ENCODE measurements around the gene CETN1. TPM values are rescaled to one million over a fixed set of nuclear protein-coding genes. Genes with fewer than 3 reads are reported as not detected.

The CETN1 gene
- total and polyA plus RNA-seq, 2 experiments from 2014 or later = not detected

- H3K27me3 ChIP-seq = no peaks in the 10 kb centered on the region
- no peak overlapping the region for H2AFZ ChIP-seq
- no peak overlapping the region for H3K4me2 ChIP-seq
- 87% methylated on average over 13 of the region's 13 CpGs for WGBS (ENCODE audit: low lambda C conversion rate, missing lambda C conversion rate)
- no peak overlapping the region for H3K27ac ChIP-seq
- no peaks in the 10 kb centered on the region for H4K20me1 ChIP-seq (ENCODE audit: insufficient read depth, poor library complexity, severe bottlenecking)
- no peaks in the 10 kb centered on the region for H3K9me2 ChIP-seq (replicated peaks; ENCODE audit: insufficient read depth)
- no peaks in the 10 kb centered on the region for H3K36me3 ChIP-seq (replicated peaks; ENCODE audit: insufficient read depth, low read depth)
- H3K79me2 ChIP-seq = no peaks in the 10 kb centered on the region
- TF ChIP-seq CTCF (IDR thresholded peaks at IDR 0.05; ENCODE audit: poor library complexity) (no peak), EZH2phosphoT487 (IDR thresholded peaks at IDR 0.05; ENCODE audit: low read depth, severe bottlenecking, unreplicated experiment) (no peak), EZH2 (IDR thresholded peaks at IDR 0.05; ENCODE audit: borderline replicate concordance) (no peak)
- H3K4me1 ChIP-seq (ENCODE audit: insufficient read depth) = no peaks in the 10 kb centered on the region
- H3K4me3 ChIP-seq = no peak overlapping the region
- no peaks in the 10 kb centered on the region for H3K9me3 ChIP-seq (ENCODE audit: low read depth)
- DNase-seq (ENCODE audit: low spot score) = no peak
Observed at GRCh38 chr18:555705-556457, 24.3 kb upstream of the CETN1 start.

- Histone ChIP-seq H3K79me2 (no peaks in the 10 kb centered on the region), H3K4me3 (no peak overlapping the region), H3K9me3 (ENCODE audit: low read depth) (no peaks in the 10 kb centered on the region), H2AFZ (no peak overlapping the region), H3K4me2 (no peak overlapping the region), H3K36me3 (replicated peaks; ENCODE audit: insufficient read depth, low read depth) (no peaks in the 10 kb centered on the region), H3K27ac (no peak overlapping the region), H3K4me1 (ENCODE audit: insufficient read depth) (peaks cover 4% of the 10 kb centered on the region), H3K27me3 (no peaks in the 10 kb centered on the region), H3K9me2 (replicated peaks; ENCODE audit: insufficient read depth) (no peaks in the 10 kb centered on the region), H4K20me1 (ENCODE audit: insufficient read depth, poor library complexity, severe bottlenecking) (no peaks in the 10 kb centered on the region)
- 69% methylated on average over 11 of the region's 11 CpGs for WGBS (ENCODE audit: low lambda C conversion rate, missing lambda C conversion rate)
- no peak for DNase-seq (ENCODE audit: low spot score)
- TF ChIP-seq EZH2phosphoT487 (IDR thresholded peaks at IDR 0.05; ENCODE audit: low read depth, severe bottlenecking, unreplicated experiment) (no peak), CTCF (IDR thresholded peaks at IDR 0.05; ENCODE audit: poor library complexity) (no peak), EZH2 (IDR thresholded peaks at IDR 0.05; ENCODE audit: borderline replicate concordance) (no peak)
Observed at GRCh38 chr18:564708-565561, 15.2 kb upstream of the CETN1 start.

GRCh38 chr18:565562-566061 is 14.6 kb upstream of the CETN1 start:
- 92% methylated on average over 7 of the region's 7 CpGs for WGBS (ENCODE audit: low lambda C conversion rate, missing lambda C conversion rate)
- no peak for DNase-seq (ENCODE audit: low spot score)
- Histone ChIP-seq H3K79me2 (no peaks in the 10 kb centered on the region), H3K4me2 (no peak overlapping the region), H3K27ac (no peak overlapping the region), H3K4me1 (ENCODE audit: insufficient read depth) (peaks cover 4% of the 10 kb centered on the region), H3K4me3 (no peak overlapping the region), H3K9me2 (replicated peaks; ENCODE audit: insufficient read depth) (no peaks in the 10 kb centered on the region), H4K20me1 (ENCODE audit: insufficient read depth, poor library complexity, severe bottlenecking) (no peaks in the 10 kb centered on the region), H3K36me3 (replicated peaks; ENCODE audit: insufficient read depth, low read depth) (no peaks in the 10 kb centered on the region), H3K9me3 (ENCODE audit: low read depth) (no peaks in the 10 kb centered on the region), H3K27me3 (no peaks in the 10 kb centered on the region), H2AFZ (no peak overlapping the region)
- TF ChIP-seq CTCF (IDR thresholded peaks at IDR 0.05; ENCODE audit: poor library complexity) = no peak
- no peak for TF ChIP-seq EZH2phosphoT487 (IDR thresholded peaks at IDR 0.05; ENCODE audit: low read depth, severe bottlenecking, unreplicated experiment)
- TF ChIP-seq EZH2 (IDR thresholded peaks at IDR 0.05; ENCODE audit: borderline replicate concordance) = no peak
